Measurements from ENCODE around the gene SH3TC2.

Gene SH3TC2

GRCh38 chr5:149024943-149025342 is 37.9 kb downstream of the SH3TC2 start:
- POLR2A ChIA-PET, result no interaction called here
- TF ChIP-seq HDGF (IDR thresholded peaks at IDR 0.05; ENCODE audit: borderline replicate concordance) (no peak), BHLHE40 (IDR thresholded peaks at IDR 0.05; ENCODE audit: borderline replicate concordance) (no peak), SP1 (IDR thresholded peaks at IDR 0.05) (no peak), FOXA1 (IDR thresholded peaks at IDR 0.05) (no peak), PKNOX1 (IDR thresholded peaks at IDR 0.05) (no peak), TARDBP (IDR thresholded peaks at IDR 0.05) (no peak), FOXM1 (IDR thresholded peaks at IDR 0.05; ENCODE audit: borderline replicate concordance) (no peak), ELF4 (IDR thresholded peaks at IDR 0.05) (no peak), ZNF384 (IDR thresholded peaks at IDR 0.05) (no peak), LEF1 (IDR thresholded peaks at IDR 0.05; ENCODE audit: borderline replicate concordance) (no peak), ARNT (IDR thresholded peaks at IDR 0.05) (no peak), FOXK2 (IDR thresholded peaks at IDR 0.05) (no peak), CTBP1 (IDR thresholded peaks at IDR 0.05; ENCODE audit: borderline replicate concordance) (no peak), SUZ12 (IDR thresholded peaks at IDR 0.05) (no peak), NFRKB (IDR thresholded peaks at IDR 0.05) (no peak), L3MBTL2 (conservative IDR thresholded peaks at IDR 0.05) (no peak)
- DNase-seq (ENCODE audit: extremely low spot score), result no peak
- CTCF ChIA-PET, result interaction anchor here (0.7 to 1.5 kb wide), 3 partner anchors 10 to 213 kb away, joined by 3 to 11 read pairs (median 3); no protein-coding TSS in a partner anchor

GRCh38 chr5:149024477-149024876 is 38.4 kb downstream of the SH3TC2 start:
- DNase-seq (ENCODE audit: extremely low spot score), result no peak
- POLR2A ChIA-PET, result no interaction called here
- CTCF ChIA-PET, result interaction anchor here (0.7 to 1.5 kb wide), 3 partner anchors 11 to 213 kb away, joined by 3 to 11 read pairs (median 3); no protein-coding TSS in a partner anchor

GRCh38 chr5:149022200-149022599 is 40.7 kb downstream of the SH3TC2 start:
- CTCF ChIA-PET, result no interaction called here

More at GRCh38 chr5:149024477-149024876, 38.4 kb downstream of the SH3TC2 start:
- no peak for TF ChIP-seq SP1 (IDR thresholded peaks at IDR 0.05)
- no peak for TF ChIP-seq FOXK2 (IDR thresholded peaks at IDR 0.05)
- TF ChIP-seq LEF1 (IDR thresholded peaks at IDR 0.05; ENCODE audit: borderline replicate concordance), result no peak
- TF ChIP-seq NFRKB (IDR thresholded peaks at IDR 0.05), result no peak
- no peak for TF ChIP-seq SUZ12 (IDR thresholded peaks at IDR 0.05)
- TF ChIP-seq TARDBP (IDR thresholded peaks at IDR 0.05), result no peak
- TF ChIP-seq ZNF384 (IDR thresholded peaks at IDR 0.05), result no peak
- no peak for TF ChIP-seq FOXA1 (IDR thresholded peaks at IDR 0.05)
- TF ChIP-seq ELF4 (IDR thresholded peaks at IDR 0.05), result no peak
- no peak for TF ChIP-seq ARNT (IDR thresholded peaks at IDR 0.05)

GRCh38 chr5:149019679-149020078 is 43.2 kb downstream of the SH3TC2 start:
- CTCF ChIA-PET, result interaction anchor here (0.7 to 1.8 kb wide), 4 partner anchors 15 to 289 kb away, joined by 3 to 6 read pairs (median 4); no protein-coding TSS in a partner anchor
- POLR2A ChIA-PET, result no interaction called here
- no peak for DNase-seq (ENCODE audit: extremely low spot score)
- TF ChIP-seq SP1 (IDR thresholded peaks at IDR 0.05) (no peak), CTBP1 (IDR thresholded peaks at IDR 0.05; ENCODE audit: borderline replicate concordance) (no peak), FOXK2 (IDR thresholded peaks at IDR 0.05) (no peak), L3MBTL2 (conservative IDR thresholded peaks at IDR 0.05) (no peak), ELF4 (IDR thresholded peaks at IDR 0.05) (no peak), PKNOX1 (IDR thresholded peaks at IDR 0.05) (no peak), FOXA1 (IDR thresholded peaks at IDR 0.05) (no peak)

More at GRCh38 chr5:149022200-149022599, 40.7 kb downstream of the SH3TC2 start:
- TF ChIP-seq LEF1 (IDR thresholded peaks at IDR 0.05; ENCODE audit: borderline replicate concordance) (no peak), ZNF384 (IDR thresholded peaks at IDR 0.05) (no peak), TARDBP (IDR thresholded peaks at IDR 0.05) (no peak), FOXK2 (IDR thresholded peaks at IDR 0.05) (no peak), L3MBTL2 (conservative IDR thresholded peaks at IDR 0.05) (no peak), FOXM1 (IDR thresholded peaks at IDR 0.05; ENCODE audit: borderline replicate concordance) (no peak), ARNT (IDR thresholded peaks at IDR 0.05) (no peak), SP1 (IDR thresholded peaks at IDR 0.05) (no peak), HDGF (IDR thresholded peaks at IDR 0.05; ENCODE audit: borderline replicate concordance) (no peak), ELF4 (IDR thresholded peaks at IDR 0.05) (no peak), BHLHE40 (IDR thresholded peaks at IDR 0.05; ENCODE audit: borderline replicate concordance) (no peak), NFRKB (IDR thresholded peaks at IDR 0.05) (no peak), CTBP1 (IDR thresholded peaks at IDR 0.05; ENCODE audit: borderline replicate concordance) (no peak), SUZ12 (IDR thresholded peaks at IDR 0.05) (no peak), FOXA1 (IDR thresholded peaks at IDR 0.05) (no peak), PKNOX1 (IDR thresholded peaks at IDR 0.05) (no peak)
- DNase-seq (ENCODE audit: extremely low spot score), result no peak
- POLR2A ChIA-PET, result no interaction called here

GRCh38 chr5:149018909-149019443 is 43.9 kb downstream of the SH3TC2 start:
- ChIA-PET POLR2A (no interaction called here), CTCF (interaction anchor here (1.2 to 1.8 kb wide), 2 partner anchors 16 to 96 kb away, joined by 3 to 6 read pairs; no protein-coding TSS in a partner anchor)
- TF ChIP-seq TARDBP (IDR thresholded peaks at IDR 0.05) (no peak), SP1 (IDR thresholded peaks at IDR 0.05) (no peak), ARNT (IDR thresholded peaks at IDR 0.05) (no peak), LEF1 (IDR thresholded peaks at IDR 0.05; ENCODE audit: borderline replicate concordance) (no peak), NFRKB (IDR thresholded peaks at IDR 0.05) (no peak), SUZ12 (IDR thresholded peaks at IDR 0.05) (no peak), CTBP1 (IDR thresholded peaks at IDR 0.05; ENCODE audit: borderline replicate concordance) (no peak), ELF4 (IDR thresholded peaks at IDR 0.05) (no peak), L3MBTL2 (conservative IDR thresholded peaks at IDR 0.05) (no peak), PKNOX1 (IDR thresholded peaks at IDR 0.05) (no peak), ZNF384 (IDR thresholded peaks at IDR 0.05) (no peak)
- DNase-seq (ENCODE audit: extremely low spot score), result no peak

All from HEK293T (cell line).